Neural progenitor cell (in vitro differentiated cells): Measurements from ENCODE around the gene DCANP1. TPM values are rescaled to one million over a fixed set of nuclear protein-coding genes. Genes with fewer than 3 reads are reported as not detected.

ENCODE experiments used
- DNase-seq: peaks from one replicate; pipeline ENCODE4 v3.0.0-alpha.2; 2016; ENCODE audit warnings: low spot score
- H2AFZ ChIP-seq: fragments of 200-600 bp; sonication (generic); replicated peaks from 2 replicates; pipeline ENCODE4 v1.6.1; 2016; ENCODE audit warnings: antibody characterized with exemption
- H3F3A ChIP-seq: fragments of 200-600 bp; sonication (generic); 2 replicates; pipeline ENCODE4 v1.6.1; 2016; ENCODE audit warnings: antibody characterized with exemption, low read depth
- H3K27ac ChIP-seq: fragments of 200-600 bp; sonication (generic); 2 replicates; pipeline ENCODE4 v1.5.1; 2016; ENCODE audit warnings: mild to moderate bottlenecking
- H3K27me3 ChIP-seq: fragments of 200-600 bp; sonication (generic); 2 replicates; pipeline ENCODE4 v1.6.1; 2016; ENCODE audit warnings: mild to moderate bottlenecking, moderate library complexity
- H3K36me3 ChIP-seq: fragments of 200-600 bp; sonication (generic); 2 replicates; pipeline ENCODE4 v1.5.1; 2016
- H3K4me1 ChIP-seq: fragments of 200-600 bp; sonication (generic); 2 replicates; pipeline ENCODE4 v1.6.1; 2016; ENCODE audit warnings: mixed run types
- H3K4me2 ChIP-seq: fragments of 200-600 bp; sonication (generic); 2 replicates; pipeline ENCODE4 v1.6.1; 2016
- H3K4me3 ChIP-seq: fragments of 200-600 bp; sonication (generic); 2 replicates; pipeline ENCODE4 v1.5.1; 2016
- H3K79me2 ChIP-seq: fragments of 200-600 bp; sonication (generic); 2 replicates; pipeline ENCODE4 v1.6.1; 2016; ENCODE audit warnings: low read depth
- H3K9ac ChIP-seq: fragments of 200-600 bp; sonication (generic); 2 replicates; pipeline ENCODE4 v1.6.1; 2016
- H3K9me3 ChIP-seq: fragments of 200-600 bp; sonication (generic); 2 replicates; pipeline ENCODE4 v1.5.1; 2016; ENCODE audit warnings: low read depth
- H4K20me1 ChIP-seq: fragments of 200-600 bp; sonication (generic); 2 replicates; pipeline ENCODE4 v1.6.1; 2016; ENCODE audit warnings: low read depth
- H3K27ac Mint-ChIP-seq: 3 replicates; pipeline ENCODE4 v1.8.0; 2021; ENCODE audit warnings: mixed read lengths
- H3K27me3 Mint-ChIP-seq: 2 replicates; pipeline ENCODE4 v1.8.0; 2022; ENCODE audit warnings: low read depth, mild to moderate bottlenecking, inconsistent platforms, moderate library complexity, mixed read lengths; ENCODE audit not compliant: insufficient read depth
- H3K36me3 Mint-ChIP-seq: 3 replicates; pipeline ENCODE4 v1.8.0; 2021; ENCODE audit warnings: mixed read lengths
- H3K4me1 Mint-ChIP-seq: 3 replicates; pipeline ENCODE4 v1.8.0; 2021; ENCODE audit warnings: mixed read lengths
- H3K4me3 Mint-ChIP-seq: 3 replicates; pipeline ENCODE4 v1.8.0; 2021; ENCODE audit warnings: mild to moderate bottlenecking, moderate library complexity, mixed read lengths
- H3K9me3 Mint-ChIP-seq: 3 replicates; pipeline ENCODE4 v1.8.0; 2020; ENCODE audit warnings: mixed read lengths
- CTCF ChIP-seq: fragments of 200-600 bp; sonication (generic); IDR thresholded peaks from 2 replicates; pipeline ENCODE4 v1.5.1; 2017; ENCODE audit warnings: antibody characterized with exemption, mild to moderate bottlenecking
- EZH2 ChIP-seq: fragments of 200-600 bp; sonication (generic); IDR thresholded peaks from 2 replicates; pipeline ENCODE4 v1.6.1; 2017; ENCODE audit warnings: antibody characterized with exemption, mild to moderate bottlenecking, moderate library complexity
- EZH2phosphoT487 ChIP-seq: fragments of 200-600 bp; sonication (generic); IDR thresholded peaks from 2 replicates; pipeline ENCODE4 v1.6.1; 2017; ENCODE audit warnings: antibody characterized with exemption
- total RNA-seq: library from RNA; depleted of rRNA; stranded (reverse); fragments of >200 nt; gene quantifications from 2 replicates; pipeline ENCODE4 v1.2.3, GENCODE V29; 2015; ENCODE audit warnings: low replicate concordance

DCANP1 gene
- total RNA-seq, 1 donor from 2014 or later: not detected

DNA sequence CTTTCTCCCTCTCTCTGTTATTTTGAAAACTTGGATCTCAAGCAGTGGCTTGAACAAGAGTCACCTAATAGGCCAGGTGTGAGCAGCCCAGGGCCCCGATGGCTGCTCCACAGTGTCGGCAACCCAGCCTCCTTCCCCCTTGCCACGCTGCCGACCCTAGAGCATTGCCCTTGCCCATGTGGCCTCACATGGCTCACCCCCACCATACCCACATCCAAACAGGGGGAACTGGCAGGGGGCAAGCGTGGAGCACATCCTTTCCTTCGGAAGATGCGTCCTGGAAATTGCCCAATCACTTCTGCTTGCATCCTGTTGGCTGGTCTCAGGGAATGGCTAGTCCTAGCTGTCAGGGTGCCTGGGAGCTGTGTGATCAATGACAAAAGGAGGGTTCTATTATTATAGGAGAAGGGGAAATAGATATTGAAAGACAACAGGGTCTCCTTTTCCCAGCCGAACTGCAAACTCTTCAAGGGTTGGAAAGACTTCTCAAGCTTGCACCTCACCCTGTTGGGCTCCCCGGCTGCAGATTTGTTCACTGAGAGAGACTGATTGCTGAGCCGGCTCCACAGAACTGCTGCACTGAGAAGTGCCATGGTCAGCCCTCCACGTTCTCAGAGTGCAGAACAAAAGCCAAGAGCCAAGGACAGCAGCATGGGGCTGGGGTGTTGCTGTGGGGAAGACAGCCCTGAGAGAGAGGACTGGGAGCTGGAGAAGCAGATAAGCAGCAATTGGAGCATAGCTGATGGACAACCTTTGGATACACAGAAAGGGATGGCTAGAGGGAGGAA lies 13.3 kb upstream of the DCANP1 start:
- Histone ChIP-seq H4K20me1 (peaks cover 2% of the 10 kb centered on the region), H3K27ac (no peak overlapping the region), H3K9ac (no peak overlapping the region), H3K4me2 (no peak overlapping the region), H3K79me2 (no peaks in the 10 kb centered on the region), H3K27me3 (peaks cover 100% of the 10 kb centered on the region), H2AFZ (no peak overlapping the region), H3K4me3 (no peak overlapping the region), H3K4me1 (no peaks in the 10 kb centered on the region), H3F3A (no peaks in the 10 kb centered on the region), H3K36me3 (no peaks in the 10 kb centered on the region), H3K9me3 (no peaks in the 10 kb centered on the region)
- no peak for DNase-seq
- Mint-ChIP-seq H3K27me3 (peaks cover 36% of the 10 kb centered on the region), H3K9me3 (no peaks in the 10 kb centered on the region), H3K4me1 (peaks cover 6% of the 10 kb centered on the region), H3K4me3 (no peak overlapping the region), H3K36me3 (no peaks in the 10 kb centered on the region), H3K27ac (no peak overlapping the region)
- TF ChIP-seq EZH2phosphoT487: no peak

DNA sequence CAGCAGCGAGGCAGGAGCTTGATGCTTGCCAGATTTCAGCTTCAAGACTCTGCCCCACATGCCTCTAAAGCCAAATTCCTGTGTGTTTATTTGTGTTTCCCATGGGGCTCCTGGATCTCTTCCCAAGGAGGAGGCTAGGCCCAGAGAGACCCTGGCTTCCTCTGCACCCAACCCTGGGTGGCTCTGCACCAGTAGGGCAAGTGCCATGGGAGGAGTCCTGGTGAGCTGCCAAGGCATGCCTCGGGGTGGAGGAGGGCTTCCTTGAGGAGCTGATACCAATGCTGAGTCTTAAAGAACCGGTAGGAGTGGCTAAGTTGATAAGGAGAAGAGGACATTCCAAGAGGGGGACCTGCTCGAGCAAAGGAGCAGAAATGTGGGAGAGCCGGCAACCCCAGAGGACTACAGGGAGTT lies 11.8 kb upstream of the DCANP1 start:
- Mint-ChIP-seq H3K27me3 (peaks cover 26% of the 10 kb centered on the region), H3K4me1 (peaks cover 3% of the 10 kb centered on the region), H3K27ac (no peak overlapping the region), H3K9me3 (no peaks in the 10 kb centered on the region), H3K36me3 (no peaks in the 10 kb centered on the region), H3K4me3 (no peak overlapping the region)
- no peak overlapping the region for H2AFZ ChIP-seq
- DNase-seq: no peak
- no peaks in the 10 kb centered on the region for H3F3A ChIP-seq
- H3K27ac ChIP-seq: no peak overlapping the region
- H3K9me3 ChIP-seq: no peaks in the 10 kb centered on the region
- H3K4me1 ChIP-seq: no peaks in the 10 kb centered on the region
- no peaks in the 10 kb centered on the region for H4K20me1 ChIP-seq
- H3K4me3 ChIP-seq: no peak overlapping the region
- no peak for TF ChIP-seq EZH2
- TF ChIP-seq CTCF: no peak
- no peak for TF ChIP-seq EZH2phosphoT487
- peaks cover 100% of the 10 kb centered on the region for H3K27me3 ChIP-seq
- H3K9ac ChIP-seq: no peak overlapping the region
- H3K36me3 ChIP-seq: no peaks in the 10 kb centered on the region
- H3K79me2 ChIP-seq: no peaks in the 10 kb centered on the region
- H3K4me2 ChIP-seq: no peak overlapping the region

DNA sequence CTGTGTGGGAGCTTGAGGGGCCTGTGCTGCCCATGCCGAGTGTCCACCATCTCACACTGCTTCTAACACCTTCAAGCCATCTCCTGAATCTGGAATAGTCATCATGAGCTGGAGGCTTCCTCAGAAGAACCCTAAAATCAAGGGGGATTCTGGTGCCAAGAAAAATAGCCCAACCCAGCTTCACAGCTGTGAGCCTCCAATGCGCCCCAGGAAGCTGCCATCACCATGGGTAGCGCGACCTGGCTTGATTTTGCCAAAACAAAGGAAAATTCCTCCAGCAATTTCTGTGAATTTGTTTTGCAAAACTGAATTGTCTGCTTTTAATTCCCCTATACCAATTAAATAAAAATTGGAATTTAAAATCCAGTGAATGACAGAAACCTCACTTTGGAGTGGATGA lies 11.2 kb upstream of the DCANP1 start:
- peaks cover 100% of the 10 kb centered on the region for H3K27me3 ChIP-seq
- no peak overlapping the region for H3K4me3 Mint-ChIP-seq
- no peaks in the 10 kb centered on the region for H4K20me1 ChIP-seq
- no peaks in the 10 kb centered on the region for H3K9me3 ChIP-seq
- no peaks in the 10 kb centered on the region for H3F3A ChIP-seq
- no peak overlapping the region for H3K9ac ChIP-seq
- H3K9me3 Mint-ChIP-seq: no peaks in the 10 kb centered on the region
- no peak overlapping the region for H3K27ac ChIP-seq
- H3K36me3 Mint-ChIP-seq: no peaks in the 10 kb centered on the region
- no peaks in the 10 kb centered on the region for H3K79me2 ChIP-seq
- peaks cover 21% of the 10 kb centered on the region for H3K27me3 Mint-ChIP-seq
- no peak for TF ChIP-seq EZH2
- TF ChIP-seq CTCF: no peak
- no peak for TF ChIP-seq EZH2phosphoT487
- H3K27ac Mint-ChIP-seq: no peak overlapping the region
- H3K36me3 ChIP-seq: no peaks in the 10 kb centered on the region
- no peak overlapping the region for H3K4me2 ChIP-seq
- H3K4me1 ChIP-seq: no peaks in the 10 kb centered on the region
- DNase-seq: no peak
- H2AFZ ChIP-seq: no peak overlapping the region
- H3K4me1 Mint-ChIP-seq: peaks cover 3% of the 10 kb centered on the region
- H3K4me3 ChIP-seq: no peak overlapping the region

DNA sequence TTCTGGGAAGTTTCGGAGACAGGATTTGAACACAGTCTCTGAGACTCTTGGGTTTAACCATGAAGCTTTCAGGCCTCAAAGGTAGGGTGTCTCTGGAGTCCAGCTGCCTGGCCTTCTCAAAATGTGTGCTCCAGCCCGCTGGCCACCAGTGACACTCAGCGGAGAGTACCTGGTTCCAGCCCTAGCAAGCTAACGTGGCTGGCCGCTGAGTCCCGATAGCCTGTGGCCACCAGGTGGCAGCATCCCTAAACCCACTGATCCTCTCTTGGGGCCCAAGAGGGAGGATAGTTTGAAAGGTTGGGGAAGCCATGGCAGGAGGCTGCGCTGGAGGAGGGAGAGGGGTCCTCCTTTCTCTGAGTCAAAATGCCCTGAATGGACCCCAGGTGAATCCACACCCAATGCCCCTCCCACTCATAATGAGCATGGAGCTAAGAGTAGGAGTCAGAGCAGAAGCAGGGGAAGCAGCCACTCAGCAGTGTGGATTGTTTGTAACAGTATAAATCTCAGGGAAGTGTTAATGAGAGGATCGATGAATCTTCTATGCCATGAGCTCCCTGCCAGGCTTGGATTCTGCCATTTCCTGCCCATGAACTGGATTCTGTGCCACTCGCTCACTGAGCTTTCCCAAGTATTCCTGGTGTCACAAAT lies 10.4 kb upstream of the DCANP1 start:
- H3K4me2 ChIP-seq: no peak overlapping the region

More for the DNA sequence above, 10.4 kb upstream of the DCANP1 start:
- Histone ChIP-seq H2AFZ (no peak overlapping the region), H3K79me2 (no peaks in the 10 kb centered on the region), H3K27me3 (peaks cover 100% of the 10 kb centered on the region), H3K4me1 (no peaks in the 10 kb centered on the region), H3K9ac (no peak overlapping the region), H3F3A (no peaks in the 10 kb centered on the region), H4K20me1 (no peaks in the 10 kb centered on the region), H3K27ac (no peak overlapping the region), H3K4me3 (no peak overlapping the region), H3K9me3 (no peaks in the 10 kb centered on the region), H3K36me3 (no peaks in the 10 kb centered on the region)
- TF ChIP-seq EZH2: no peak
- peak; percentile 84 for TF ChIP-seq CTCF
- Mint-ChIP-seq H3K9me3 (no peaks in the 10 kb centered on the region), H3K27ac (no peak overlapping the region), H3K4me1 (peaks cover 2% of the 10 kb centered on the region), H3K4me3 (no peak overlapping the region), H3K27me3 (peaks cover 18% of the 10 kb centered on the region), H3K36me3 (no peaks in the 10 kb centered on the region)
- DNase-seq: peak; percentile 81
